ENCODE data around the gene NRROS. TPM values are rescaled to one million over a fixed set of nuclear protein-coding genes. Genes with fewer than 3 reads are reported as not detected.

The NRROS gene
- total RNA-seq, 1 donor from 2014 or later: 5.4 TPM

DNA sequence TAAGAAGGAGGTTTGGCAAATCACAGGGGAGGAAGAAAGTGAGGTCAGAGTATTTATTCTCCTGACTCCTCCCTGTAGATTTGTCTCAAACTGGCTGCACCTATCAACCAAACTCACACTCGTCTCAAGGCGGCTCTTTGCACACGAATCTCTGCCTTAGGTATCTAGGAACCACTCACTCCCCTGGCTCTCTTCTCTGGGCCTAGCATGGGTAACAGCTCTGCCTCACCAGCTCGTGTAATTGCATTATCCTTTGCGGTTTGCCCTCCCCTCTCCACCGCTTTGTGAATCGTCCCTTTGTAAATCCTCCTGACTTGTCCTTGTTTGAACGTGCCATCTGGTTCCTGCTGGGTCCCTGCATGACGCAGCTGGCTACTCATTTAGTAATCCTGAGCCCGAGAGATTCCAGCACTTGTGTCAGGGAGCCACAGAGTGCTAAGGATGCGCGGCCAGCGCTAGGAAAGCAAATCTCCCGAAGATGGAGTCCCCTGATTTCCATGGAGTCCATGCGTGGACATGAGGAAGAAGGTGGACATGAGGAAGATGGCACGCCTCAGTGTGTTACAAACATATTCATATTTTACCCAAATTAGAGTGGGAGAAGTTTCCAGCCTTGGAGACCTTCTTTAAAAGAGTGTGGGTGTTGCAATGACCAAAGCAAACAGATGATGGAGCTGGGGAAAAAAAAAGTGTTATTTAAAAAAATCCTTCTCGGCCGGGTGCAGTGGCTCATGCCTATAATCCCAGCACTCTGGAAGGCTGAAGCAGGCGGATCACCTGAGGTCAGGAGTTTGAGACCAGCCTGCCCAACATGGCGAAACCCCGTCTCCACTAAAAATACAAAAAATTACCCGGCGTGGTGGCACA, 26.7 kb downstream of the NRROS start:
- no peak overlapping the region for H3K27ac ChIP-seq
- no peaks in the 10 kb centered on the region for H3K36me3 ChIP-seq
- H3K9me3 ChIP-seq: no peaks in the 10 kb centered on the region
- H3K4me3 ChIP-seq: no peak overlapping the region
- DNase-seq (ENCODE audit: extremely low spot score in 2 of 2): no peak
- no peak for TF ChIP-seq CTCF (IDR thresholded peaks at IDR 0.05)
- TF ChIP-seq POLR2A (IDR thresholded peaks at IDR 0.05): no peak
- TF ChIP-seq POLR2AphosphoS5 (IDR thresholded peaks at IDR 0.05; ENCODE audit: insufficient read depth in 1 of 2, low read depth in 1 of 2): peak in 1 of 2 donors; percentile 12
- no peaks in the 10 kb centered on the region for H3K4me1 ChIP-seq
- intact Hi-C loops (cut with DNase I): no loop called here
- H3K27me3 ChIP-seq: no peaks in the 10 kb centered on the region

- Histone ChIP-seq H3K27ac (no peak overlapping the region), H3K4me3 (no peak overlapping the region), H3K36me3 (no peaks in the 10 kb centered on the region), H3K27me3 (no peaks in the 10 kb centered on the region), H3K4me1 (no peaks in the 10 kb centered on the region), H3K9me3 (no peaks in the 10 kb centered on the region)
- TF ChIP-seq CTCF (IDR thresholded peaks at IDR 0.05): no peak
- TF ChIP-seq POLR2AphosphoS5 (IDR thresholded peaks at IDR 0.05; ENCODE audit: insufficient read depth in 1 of 2, low read depth in 1 of 2): no peak
- no peak for TF ChIP-seq POLR2A (IDR thresholded peaks at IDR 0.05)
- DNase-seq (ENCODE audit: extremely low spot score in 2 of 2): no peak
- intact Hi-C loops (cut with DNase I): no loop called here
Measured at GRCh38 chr3:196667056-196667825, 27.7 kb downstream of the NRROS start.

DNA sequence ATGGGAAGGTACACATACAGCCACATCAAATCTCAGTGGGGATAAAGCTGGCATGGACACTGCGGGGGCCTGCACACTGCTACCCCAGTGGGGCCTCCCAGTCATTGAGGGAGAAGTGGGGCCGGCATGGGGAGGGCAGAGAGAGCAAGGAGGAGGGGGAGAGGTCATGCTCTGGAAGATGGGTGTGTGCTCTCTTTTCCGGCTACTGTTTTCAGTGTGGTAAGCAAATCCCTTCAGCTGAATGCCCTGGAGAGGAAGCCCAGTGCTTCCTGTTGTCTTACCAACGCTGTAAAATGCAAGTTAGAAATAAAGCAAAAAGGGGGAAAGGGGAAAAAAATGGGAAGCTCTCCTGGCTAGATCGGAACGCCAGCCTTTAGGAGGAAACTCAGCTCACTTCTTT, 30.8 kb downstream of the NRROS start:
- Histone ChIP-seq H3K4me1 (no peaks in the 10 kb centered on the region), H3K9me3 (no peaks in the 10 kb centered on the region), H3K27me3 (no peaks in the 10 kb centered on the region), H3K36me3 (no peaks in the 10 kb centered on the region), H3K4me3 (no peak overlapping the region), H3K27ac (no peak overlapping the region)
- DNase-seq (ENCODE audit: extremely low spot score in 2 of 2): no peak
- TF ChIP-seq CTCF (IDR thresholded peaks at IDR 0.05): no peak
- no peak for TF ChIP-seq POLR2A (IDR thresholded peaks at IDR 0.05)
- no peak for TF ChIP-seq POLR2AphosphoS5 (IDR thresholded peaks at IDR 0.05; ENCODE audit: insufficient read depth in 1 of 2, low read depth in 1 of 2)
- intact Hi-C loops (cut with DNase I): no loop called here

DNA sequence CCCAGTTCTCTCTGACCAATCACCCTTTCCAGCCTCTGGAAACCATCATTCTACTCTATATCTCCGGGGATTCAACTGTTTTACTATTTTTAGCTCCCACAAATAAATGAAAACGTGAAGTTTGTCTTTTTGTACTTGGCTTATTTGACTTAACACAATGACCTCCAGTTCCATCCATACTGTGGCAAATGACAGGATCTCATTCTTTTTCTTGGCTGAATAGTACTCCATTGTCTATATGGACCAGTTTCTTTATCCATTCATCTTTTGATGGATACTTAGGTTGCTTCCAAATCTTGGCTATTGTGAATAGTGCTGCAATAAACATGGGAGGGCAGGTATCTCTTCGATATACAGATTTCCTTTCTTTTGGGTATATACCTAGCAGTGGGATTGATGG, 34.1 kb downstream of the NRROS start:
- Histone ChIP-seq H3K27me3 (no peaks in the 10 kb centered on the region), H3K4me1 (no peaks in the 10 kb centered on the region), H3K36me3 (no peaks in the 10 kb centered on the region), H3K27ac (no peak overlapping the region), H3K4me3 (no peak overlapping the region), H3K9me3 (no peaks in the 10 kb centered on the region)
- intact Hi-C loops (cut with DNase I): no loop called here
- no peak for DNase-seq (ENCODE audit: extremely low spot score in 2 of 2)
- TF ChIP-seq POLR2AphosphoS5 (IDR thresholded peaks at IDR 0.05; ENCODE audit: insufficient read depth in 1 of 2, low read depth in 1 of 2) (no peak), CTCF (IDR thresholded peaks at IDR 0.05) (no peak), POLR2A (IDR thresholded peaks at IDR 0.05) (no peak)

Data from vagina (tissue), 2 donors.